SK-N-SH (cell line): ENCODE results near the gene ENOPH1. TPM values are rescaled to one million over a fixed set of nuclear protein-coding genes. Genes with fewer than 3 reads are reported as not detected.

ENCODE experiments used
- CTCF ChIA-PET: fragments of 300-600, 350-600 bp; formaldehyde crosslinking; extraction: SDS; loops from one replicate; lab custom pipeline; 2021; lab: Yijun Ruan, JAX
- POLR2A ChIA-PET: fragments of 350-600 bp; sonication (Branson Sonifier 250); formaldehyde crosslinking; extraction: SDS; loops from one replicate; lab custom pipeline; 2020; ENCODE audit warnings: antibody characterized with exemption, inconsistent platforms; lab: Yijun Ruan, JAX
- DNase-seq: peaks from one replicate; pipeline ENCODE4 v3.0.0; 2012
- H2AFZ ChIP-seq: fragments of 200-600 bp; sonication (generic); 2 replicates; pipeline ENCODE4 v1.8.1; 2016; ENCODE audit warnings: antibody characterized with exemption, mild to moderate bottlenecking, low read depth
- H3F3A ChIP-seq: fragments of 200-600 bp; sonication (generic); replicated peaks from 2 replicates; pipeline ENCODE3; 2016; ENCODE audit warnings: antibody characterized with exemption, mild to moderate bottlenecking; ENCODE audit not compliant: insufficient read depth
- H3K27ac ChIP-seq, 2 experiments: fragments of 200-500 bp in 1 of 2; fragments of 200-600 bp in 1 of 2; sonication (Bioruptor generic) in 1 of 2; sonication (generic), shearing (Covaris generic) in 1 of 2; 2 replicates each; pipeline versions ENCODE4 v1.5.1 to v1.6.1; 2014 to 2016; ENCODE audit warnings: low read depth in 2 of 2, inconsistent platforms in 1 of 2, low read length in 1 of 2, mild to moderate bottlenecking in 1 of 2, mixed read lengths in 1 of 2
- H3K27me3 ChIP-seq: fragments of 200-600 bp; sonication (generic), shearing (Covaris generic); 2 replicates; pipeline ENCODE4 v1.6.1; 2016; ENCODE audit warnings: mixed run types; ENCODE audit not compliant: insufficient read depth
- H3K36me3 ChIP-seq, 2 experiments: fragments of 200-500 bp in 1 of 2; fragments of 200-600 bp in 1 of 2; sonication (Bioruptor generic) in 1 of 2; sonication (generic) in 1 of 2; replicated peaks in 1 of 2; 2 replicates each; pipeline versions ENCODE3 to v1.5.1; 2014 to 2016; ENCODE audit warnings: low read length in 1 of 2, mild to moderate bottlenecking in 1 of 2; ENCODE audit not compliant: insufficient read depth in 2 of 2, control insufficient read depth in 1 of 2
- H3K4me1 ChIP-seq, 2 experiments: fragments of 200-500 bp in 1 of 2; fragments of 200-600 bp in 1 of 2; sonication (Bioruptor generic) in 1 of 2; sonication (generic), shearing (Covaris generic) in 1 of 2; 2 replicates each; pipeline versions ENCODE4 v1.5.1 to v1.6.1; 2014 to 2016; ENCODE audit warnings: low read depth in 1 of 2, low read length in 1 of 2, mixed run types in 1 of 2; ENCODE audit not compliant: insufficient read depth in 2 of 2, control insufficient read depth in 1 of 2
- H3K4me2 ChIP-seq: fragments of 200-600 bp; sonication (generic), shearing (Covaris generic); 2 replicates; pipeline ENCODE4 v1.6.1; 2017; ENCODE audit warnings: mixed run types
- H3K4me3 ChIP-seq, 2 experiments: fragments of 200-500 bp in 1 of 2; fragments of 200-600 bp in 1 of 2; sonication (Bioruptor generic) in 1 of 2; sonication (generic), shearing (Covaris generic) in 1 of 2; 2 replicates each; pipeline versions ENCODE4 v1.5.1 to v1.8.1; 2014 to 2016; ENCODE audit warnings: low read depth in 2 of 2, inconsistent platforms in 1 of 2, low read length in 1 of 2, mild to moderate bottlenecking in 1 of 2, mixed read lengths in 1 of 2, moderate library complexity in 1 of 2
- H3K79me2 ChIP-seq: fragments of 200-600 bp; sonication (generic); 2 replicates; pipeline ENCODE4 v1.8.1; 2017; ENCODE audit warnings: mild to moderate bottlenecking; ENCODE audit not compliant: insufficient read depth
- H3K9ac ChIP-seq: fragments of 200-600 bp; sonication (generic); 2 replicates; pipeline ENCODE4 v1.6.1; 2017; ENCODE audit warnings: mixed run types
- H3K9me2 ChIP-seq: fragments of 200-600 bp; sonication (generic); 2 replicates; pipeline ENCODE4 v1.6.1; 2017; ENCODE audit warnings: mixed run types
- H3K9me3 ChIP-seq: fragments of 200-600 bp; sonication (generic); 2 replicates; pipeline ENCODE4 v1.6.1; 2017; ENCODE audit warnings: mixed run types, mild to moderate bottlenecking, moderate library complexity
- H4K20me1 ChIP-seq: fragments of 200-600 bp; sonication (generic); 2 replicates; pipeline ENCODE4 v1.6.1; 2017; ENCODE audit warnings: mild to moderate bottlenecking, mixed run types; ENCODE audit not compliant: insufficient read depth
- CHD2 ChIP-seq: fragments of 150-350 bp; IDR thresholded peaks from 2 replicates; pipeline ENCODE4 v1.6.1; 2018; ENCODE audit warnings: low read length; ENCODE audit not compliant: partially characterized antibody
- EZH2phosphoT487 ChIP-seq: fragments of 200-600 bp; sonication (generic); IDR thresholded peaks from 2 replicates; pipeline ENCODE4 v1.6.1; 2017; ENCODE audit warnings: low read depth, mixed run types, mild to moderate bottlenecking, antibody characterized with exemption, moderate library complexity, borderline replicate concordance
- FOSL2 ChIP-seq: IDR thresholded peaks from 2 replicates; pipeline ENCODE4 v1.4.0; 2012; ENCODE audit warnings: low read depth, mild to moderate bottlenecking, moderate library complexity, borderline replicate concordance
- FOXJ3 ChIP-seq: sonication (generic); formaldehyde crosslinking; IDR thresholded peaks from 2 replicates; pipeline ENCODE4 v1.5.1; 2020; ENCODE audit warnings: mild to moderate bottlenecking, missing genetic modification reagents
- FOXM1 ChIP-seq: IDR thresholded peaks from 2 replicates; pipeline ENCODE4 v1.4.0; 2012; ENCODE audit warnings: low read depth, mild to moderate bottlenecking
- GABPA ChIP-seq: IDR thresholded peaks from 2 replicates; pipeline ENCODE4 v1.4.0; 2012; ENCODE audit warnings: low read depth, mild to moderate bottlenecking
- JUND ChIP-seq: IDR thresholded peaks from 2 replicates; pipeline ENCODE4 v1.4.0; 2012
- MEF2A ChIP-seq: IDR thresholded peaks from 2 replicates; pipeline ENCODE4 v1.4.0; 2012; ENCODE audit warnings: low read depth, borderline replicate concordance
- MXI1 ChIP-seq: IDR thresholded peaks from 2 replicates; pipeline ENCODE4 v1.6.1; 2012; ENCODE audit warnings: mild to moderate bottlenecking, low read depth, low read length, improper control_type of control experiment
- NFIC ChIP-seq: IDR thresholded peaks from 2 replicates; pipeline ENCODE4 v1.4.0; 2012; ENCODE audit warnings: borderline replicate concordance
- POLR2AphosphoS5 ChIP-seq: IDR thresholded peaks from 2 replicates; pipeline ENCODE4 v1.6.1; 2012; ENCODE audit warnings: low read depth, low read length
- RAD21 ChIP-seq: IDR thresholded peaks from 2 replicates; pipeline ENCODE4 v1.6.1; 2012; ENCODE audit warnings: mild to moderate bottlenecking, low read length
- RFX5 ChIP-seq: IDR thresholded peaks from 2 replicates; pipeline ENCODE4 v1.6.1; 2012; ENCODE audit warnings: mild to moderate bottlenecking, improper control_type of control experiment, low read length
- RXRA ChIP-seq: IDR thresholded peaks from 2 replicates; pipeline ENCODE4 v1.4.0; 2012; ENCODE audit warnings: low read depth, mild to moderate bottlenecking, borderline replicate concordance
- SIN3A ChIP-seq: IDR thresholded peaks from 2 replicates; pipeline ENCODE4 v1.6.1; 2012; ENCODE audit warnings: low read depth, mild to moderate bottlenecking, low read length, moderate library complexity, borderline replicate concordance
- SMC3 ChIP-seq: IDR thresholded peaks from 2 replicates; pipeline ENCODE4 v1.6.1; 2012; ENCODE audit warnings: low read depth, low read length, improper control_type of control experiment
- TEAD4 ChIP-seq: IDR thresholded peaks from 2 replicates; pipeline ENCODE4 v1.4.0; 2012; ENCODE audit warnings: mild to moderate bottlenecking, borderline replicate concordance; ENCODE audit not compliant: insufficient read depth
- WGBS: methylation state at CpG from one replicate; pipeline ENCODE4 v1.1.6; 2017; ENCODE audit warnings: low lambda C conversion rate; 5-methylcytosine and 5-hydroxymethylcytosine counted together
- polyA plus RNA-seq, 3 experiments: library from polyadenylated mRNA; depleted of rRNA; stranded (reverse); fragments of >200 nt; gene quantifications; 2 replicates each; pipeline ENCODE4 v1.2.3, GENCODE V29; 2012
- TF ChIP-seq, protein P1 (sequence below): fragments of 200-600 bp; sonication (generic); IDR thresholded peaks from 2 replicates; pipeline ENCODE4 v1.6.1; 2017; ENCODE audit warnings: antibody characterized with exemption, mild to moderate bottlenecking, moderate library complexity
- TF ChIP-seq, protein P2 (sequence below): IDR thresholded peaks from 2 replicates; pipeline ENCODE4 v1.4.0; 2012; ENCODE audit warnings: low read depth, borderline replicate concordance
- TF ChIP-seq, protein P3 (sequence below): fragments of 150-350 bp; IDR thresholded peaks from 2 replicates; pipeline ENCODE4 v1.6.1; 2016; ENCODE audit warnings: mild to moderate bottlenecking, low read depth, low read length
- TF ChIP-seq, protein P4 (sequence below): IDR thresholded peaks from 2 replicates; pipeline ENCODE4 v1.4.0; 2012; ENCODE audit warnings: low read depth

Gene ENOPH1
- polyA plus RNA-seq, 1 of the 3 experiments (the other 2 are of a cell fraction) = 14.9 TPM

DNA sequence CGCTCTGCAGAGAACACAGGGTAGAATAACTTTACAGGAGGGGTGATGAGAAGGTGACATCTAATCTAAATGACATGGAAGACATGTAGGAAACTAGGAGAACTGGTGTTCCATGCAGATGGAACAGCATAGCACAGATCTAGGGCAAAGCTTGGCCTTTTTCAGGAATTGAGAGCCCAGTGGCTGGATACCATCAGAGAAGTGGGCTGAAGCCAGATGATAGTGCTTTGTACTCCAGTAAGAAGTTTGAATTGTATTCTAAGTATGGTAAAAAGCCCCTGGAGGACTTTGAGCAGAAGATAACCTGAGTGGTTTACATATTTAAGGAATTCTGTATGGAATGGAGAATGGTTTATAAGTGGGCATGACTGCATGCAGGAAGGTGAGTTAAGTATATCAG, 32.8 kb downstream of the ENOPH1 start:
- DNase-seq = no peak

DNA sequence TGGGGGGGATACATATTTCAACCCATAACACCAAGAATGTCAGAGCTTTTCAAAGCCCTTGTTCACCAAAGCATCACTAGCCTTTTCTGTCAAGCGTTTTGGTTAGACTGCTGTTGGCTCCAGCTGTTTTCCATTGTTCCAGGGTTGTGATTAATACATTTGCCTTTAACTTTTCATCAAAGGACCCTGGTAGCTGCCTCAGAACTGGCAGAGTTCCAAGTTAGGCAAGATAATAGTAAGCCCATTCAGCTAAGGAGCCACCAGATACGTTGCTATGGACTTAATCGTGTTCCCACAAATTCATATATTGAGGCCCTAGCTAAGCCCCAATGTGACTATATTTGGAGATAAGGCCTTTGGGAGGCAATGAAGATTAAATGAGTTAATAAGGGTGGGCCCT, 37.1 kb downstream of the ENOPH1 start:
- no peak for DNase-seq
- Histone ChIP-seq H4K20me1 (no peaks in the 10 kb centered on the region), H3K27ac (no peak overlapping the region), H3K27me3 (no peaks in the 10 kb centered on the region), H3K9ac (no peak overlapping the region), H3K9me2 (no peaks in the 10 kb centered on the region), H3K9me3 (no peaks in the 10 kb centered on the region), H3K79me2 (no peaks in the 10 kb centered on the region), H3K4me2 (no peak overlapping the region), H2AFZ (no peak overlapping the region), H3F3A (peaks cover 5% of the 10 kb centered on the region), H3K4me1 (no peaks in the 10 kb centered on the region; a peak in 1 of 4 replicates), H3K4me3 (no peak overlapping the region), H3K36me3 (peaks cover 10 to 21% of the 10 kb centered on the region in 2 experiments)
- ChIA-PET POLR2A (no interaction called here), CTCF (interaction anchor here (0.9 to 1.2 kb wide), 5 partner anchors 41 to 608 kb away, joined by 3 to 7 read pairs (median 3); no protein-coding TSS in a partner anchor)
- WGBS = 93% methylated on average over 3 of the region's 3 CpGs
- no peak for TF ChIP-seq NFIC
- TF ChIP-seq, protein P1, sequence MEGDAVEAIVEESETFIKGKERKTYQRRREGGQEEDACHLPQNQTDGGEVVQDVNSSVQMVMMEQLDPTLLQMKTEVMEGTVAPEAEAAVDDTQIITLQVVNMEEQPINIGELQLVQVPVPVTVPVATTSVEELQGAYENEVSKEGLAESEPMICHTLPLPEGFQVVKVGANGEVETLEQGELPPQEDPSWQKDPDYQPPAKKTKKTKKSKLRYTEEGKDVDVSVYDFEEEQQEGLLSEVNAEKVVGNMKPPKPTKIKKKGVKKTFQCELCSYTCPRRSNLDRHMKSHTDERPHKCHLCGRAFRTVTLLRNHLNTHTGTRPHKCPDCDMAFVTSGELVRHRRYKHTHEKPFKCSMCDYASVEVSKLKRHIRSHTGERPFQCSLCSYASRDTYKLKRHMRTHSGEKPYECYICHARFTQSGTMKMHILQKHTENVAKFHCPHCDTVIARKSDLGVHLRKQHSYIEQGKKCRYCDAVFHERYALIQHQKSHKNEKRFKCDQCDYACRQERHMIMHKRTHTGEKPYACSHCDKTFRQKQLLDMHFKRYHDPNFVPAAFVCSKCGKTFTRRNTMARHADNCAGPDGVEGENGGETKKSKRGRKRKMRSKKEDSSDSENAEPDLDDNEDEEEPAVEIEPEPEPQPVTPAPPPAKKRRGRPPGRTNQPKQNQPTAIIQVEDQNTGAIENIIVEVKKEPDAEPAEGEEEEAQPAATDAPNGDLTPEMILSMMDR = no peak
- TF ChIP-seq, protein P2, sequence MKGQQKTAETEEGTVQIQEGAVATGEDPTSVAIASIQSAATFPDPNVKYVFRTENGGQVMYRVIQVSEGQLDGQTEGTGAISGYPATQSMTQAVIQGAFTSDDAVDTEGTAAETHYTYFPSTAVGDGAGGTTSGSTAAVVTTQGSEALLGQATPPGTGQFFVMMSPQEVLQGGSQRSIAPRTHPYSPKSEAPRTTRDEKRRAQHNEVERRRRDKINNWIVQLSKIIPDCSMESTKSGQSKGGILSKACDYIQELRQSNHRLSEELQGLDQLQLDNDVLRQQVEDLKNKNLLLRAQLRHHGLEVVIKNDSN = no peak
- no peak for TF ChIP-seq JUND
- no peak for TF ChIP-seq GABPA
- TF ChIP-seq RFX5 = no peak
- no peak for TF ChIP-seq RXRA
- no peak for TF ChIP-seq CHD2

More for the DNA sequence above, 32.8 kb downstream of the ENOPH1 start:
- Histone ChIP-seq H3K27me3 (no peaks in the 10 kb centered on the region), H3K9me2 (no peaks in the 10 kb centered on the region), H3F3A (peaks cover 29% of the 10 kb centered on the region), H4K20me1 (no peaks in the 10 kb centered on the region), H2AFZ (no peak overlapping the region), H3K4me3 (no peak overlapping the region), H3K9ac (no peak overlapping the region), H3K36me3 (peaks cover 34 to 35% of the 10 kb centered on the region in 2 experiments), H3K79me2 (no peaks in the 10 kb centered on the region), H3K4me2 (no peak overlapping the region), H3K27ac (no peak overlapping the region), H3K4me1 (no peaks in the 10 kb centered on the region; a peak in 1 of 4 replicates), H3K9me3 (no peaks in the 10 kb centered on the region)
- TF ChIP-seq, protein P1 = no peak
- TF ChIP-seq MXI1 (no peak), EZH2phosphoT487 (no peak), POLR2AphosphoS5 (no peak), TEAD4 (no peak), RAD21 (no peak), MEF2A (no peak), SIN3A (no peak), JUND (no peak), FOXM1 (no peak), CHD2 (no peak), FOSL2 (no peak), GABPA (no peak), SMC3 (no peak), FOXJ3 (CRISPR knock-in tag) (no peak)
- TF ChIP-seq, protein P3, sequence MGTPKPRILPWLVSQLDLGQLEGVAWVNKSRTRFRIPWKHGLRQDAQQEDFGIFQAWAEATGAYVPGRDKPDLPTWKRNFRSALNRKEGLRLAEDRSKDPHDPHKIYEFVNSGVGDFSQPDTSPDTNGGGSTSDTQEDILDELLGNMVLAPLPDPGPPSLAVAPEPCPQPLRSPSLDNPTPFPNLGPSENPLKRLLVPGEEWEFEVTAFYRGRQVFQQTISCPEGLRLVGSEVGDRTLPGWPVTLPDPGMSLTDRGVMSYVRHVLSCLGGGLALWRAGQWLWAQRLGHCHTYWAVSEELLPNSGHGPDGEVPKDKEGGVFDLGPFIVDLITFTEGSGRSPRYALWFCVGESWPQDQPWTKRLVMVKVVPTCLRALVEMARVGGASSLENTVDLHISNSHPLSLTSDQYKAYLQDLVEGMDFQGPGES = no peak
- TF ChIP-seq, protein P4, sequence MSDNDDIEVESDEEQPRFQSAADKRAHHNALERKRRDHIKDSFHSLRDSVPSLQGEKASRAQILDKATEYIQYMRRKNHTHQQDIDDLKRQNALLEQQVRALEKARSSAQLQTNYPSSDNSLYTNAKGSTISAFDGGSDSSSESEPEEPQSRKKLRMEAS = no peak
- TF ChIP-seq, protein P2 = no peak
- ChIA-PET POLR2A (no interaction called here), CTCF (interaction anchor here (1.5 to 3.3 kb wide), 3 partner anchors 70 to 276 kb away, joined by 4 to 16 read pairs (median 5); no protein-coding TSS in a partner anchor)
- 90% methylated on average over 1 of the region's 1 CpG for WGBS
